ENCODE data around the gene STAG1.

DNA sequence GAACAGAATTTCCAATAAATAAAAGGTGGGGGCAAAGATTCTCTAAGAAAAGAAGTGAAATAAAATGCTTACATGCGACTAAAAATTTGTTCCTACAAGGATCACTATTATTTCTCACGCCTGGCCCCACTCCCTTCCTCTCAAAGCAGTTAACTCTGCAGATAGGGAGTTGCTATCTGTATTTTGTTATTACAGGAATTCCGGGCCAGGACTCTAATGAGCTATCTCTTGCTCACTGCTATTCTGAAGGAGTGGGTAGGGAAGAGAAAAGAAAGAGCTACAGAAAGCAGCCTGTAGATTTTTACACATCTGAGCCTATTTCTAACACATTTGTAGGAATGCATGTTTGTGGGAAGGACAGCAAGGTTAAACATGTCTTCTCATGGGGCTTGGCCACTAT, 361.6 kb downstream of the STAG1 start:
- TF ChIP-seq, protein P1, sequence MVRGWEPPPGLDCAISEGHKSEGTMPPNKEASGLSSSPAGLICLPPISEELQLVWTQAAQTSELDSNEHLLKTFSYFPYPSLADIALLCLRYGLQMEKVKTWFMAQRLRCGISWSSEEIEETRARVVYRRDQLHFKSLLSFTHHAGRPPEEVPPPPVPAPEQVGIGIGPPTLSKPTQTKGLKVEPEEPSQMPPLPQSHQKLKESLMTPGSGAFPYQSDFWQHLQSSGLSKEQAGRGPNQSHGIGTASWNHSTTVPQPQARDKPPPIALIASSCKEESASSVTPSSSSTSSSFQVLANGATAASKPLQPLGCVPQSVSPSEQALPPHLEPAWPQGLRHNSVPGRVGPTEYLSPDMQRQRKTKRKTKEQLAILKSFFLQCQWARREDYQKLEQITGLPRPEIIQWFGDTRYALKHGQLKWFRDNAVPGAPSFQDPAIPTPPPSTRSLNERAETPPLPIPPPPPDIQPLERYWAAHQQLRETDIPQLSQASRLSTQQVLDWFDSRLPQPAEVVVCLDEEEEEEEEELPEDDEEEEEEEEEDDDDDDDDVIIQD (CRISPR knock-in tag; IDR thresholded peaks at IDR 0.05; ENCODE audit: low read depth): no peak
- TF ChIP-seq NR2F6 (IDR thresholded peaks at IDR 0.05) (no peak), NR2F6 (CRISPR knock-in tag; IDR thresholded peaks at IDR 0.05) (no peak), ZNF7 (CRISPR knock-in tag; IDR thresholded peaks at IDR 0.05) (no peak), SP1 (IDR thresholded peaks at IDR 0.05) (no peak), SP1 (CRISPR knock-in tag; IDR thresholded peaks at IDR 0.05) (no peak), IKZF1 (IDR thresholded peaks at IDR 0.05) (no peak), YEATS2 (CRISPR knock-in tag; IDR thresholded peaks at IDR 0.05; ENCODE audit: borderline replicate concordance) (no peak)
- TF ChIP-seq, protein P2, sequence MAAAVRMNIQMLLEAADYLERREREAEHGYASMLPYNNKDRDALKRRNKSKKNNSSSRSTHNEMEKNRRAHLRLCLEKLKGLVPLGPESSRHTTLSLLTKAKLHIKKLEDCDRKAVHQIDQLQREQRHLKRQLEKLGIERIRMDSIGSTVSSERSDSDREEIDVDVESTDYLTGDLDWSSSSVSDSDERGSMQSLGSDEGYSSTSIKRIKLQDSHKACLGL (CRISPR knock-in tag; IDR thresholded peaks at IDR 0.05): no peak

All from HepG2 (cell line).